HCEC 1CT (cell line): Measurements from ENCODE around the gene LILRB2.
"Not testable (repeated sequence)": the region's sequence is repeated elsewhere in the genome, so short reads cannot be mapped to it uniquely, and the experiment has no call there.

ENCODE experiments used
- DNase-seq: peaks from one replicate; pipeline ENCODE4 v3.0.0-alpha.2; 2017

The LILRB2 gene

DNA sequence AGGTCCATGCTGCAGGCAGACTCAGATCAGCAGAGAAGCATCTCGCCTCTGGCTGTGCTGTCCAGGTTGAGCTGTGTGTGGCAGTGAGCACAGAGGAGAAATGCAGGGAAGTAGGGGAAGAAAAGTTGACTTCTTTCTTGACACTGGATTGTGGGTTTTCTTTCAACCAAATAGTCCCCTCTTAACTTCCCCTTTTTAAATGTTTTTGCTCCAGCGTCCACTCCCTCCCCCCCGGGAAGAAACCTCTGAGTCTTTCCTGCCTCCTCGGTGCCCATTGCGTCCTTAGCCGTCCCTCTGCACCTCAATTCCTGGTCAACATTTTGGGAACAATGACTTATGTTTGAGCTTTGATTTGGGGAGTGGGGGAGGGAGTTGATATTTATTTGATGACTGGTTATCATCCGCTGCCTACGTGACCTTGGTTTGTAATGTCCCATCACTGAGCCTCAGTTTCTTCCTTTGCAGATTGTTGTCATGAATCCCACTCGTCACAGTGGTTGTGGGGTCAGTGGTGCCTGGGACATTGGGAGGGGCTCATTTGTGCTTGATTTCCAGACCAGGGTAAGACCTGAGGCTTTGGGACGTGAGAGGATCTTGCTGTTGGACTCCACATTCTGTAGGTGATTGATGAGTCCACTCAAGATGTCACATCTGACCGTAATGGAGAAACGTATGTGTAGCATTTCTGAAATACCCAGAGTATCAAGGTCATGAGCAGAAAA, at the start of gene LILRB2:
Gene LILRB2 (minus strand): TSS at position 104 of the 722 bp plus-strand sequence. CDS start 614 bp downstream, outside the sequence.
- DNase-seq, result no peak

DNA sequence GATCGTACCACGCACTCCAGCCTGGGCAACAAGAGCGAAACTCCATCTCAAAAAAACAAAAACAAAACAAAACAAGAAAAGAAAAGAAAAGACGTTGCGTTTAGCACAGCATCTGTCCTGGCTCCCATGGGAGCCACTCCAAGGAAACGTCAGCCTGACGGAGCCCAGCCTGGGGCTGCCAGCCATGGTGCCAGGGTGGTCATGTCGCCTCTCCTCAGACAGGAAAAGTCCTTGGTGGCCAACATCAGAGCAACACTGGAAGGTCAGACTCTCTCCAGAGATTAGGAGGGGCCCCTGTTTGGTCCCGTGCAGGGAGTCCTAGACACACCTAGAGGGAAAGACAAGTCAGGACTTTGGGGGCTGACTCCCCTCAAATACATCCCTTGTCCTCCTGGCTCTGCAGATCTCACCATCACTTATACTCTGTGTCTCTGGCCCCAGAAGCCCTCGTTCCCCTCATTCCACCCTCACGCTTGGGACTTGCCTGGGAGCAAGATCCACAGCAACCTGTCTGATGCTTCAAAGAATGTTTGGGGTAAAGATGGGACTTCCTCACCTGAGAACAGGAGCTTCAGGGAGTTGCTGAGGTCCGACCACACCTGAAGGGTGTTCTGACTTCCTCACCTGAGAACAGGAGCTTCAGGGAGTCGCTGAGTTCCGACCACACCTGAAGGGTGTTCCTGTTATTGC, 48.7 kb upstream of the LILRB2 start:
- DNase-seq, result no peak

- DNase-seq, result not testable (repeated sequence)
Observed at GRCh38 chr19:54328781-54329180, 47.9 kb upstream of the LILRB2 start.

- no peak for DNase-seq
Observed at GRCh38 chr19:54325631-54326030, 44.7 kb upstream of the LILRB2 start.

DNA sequence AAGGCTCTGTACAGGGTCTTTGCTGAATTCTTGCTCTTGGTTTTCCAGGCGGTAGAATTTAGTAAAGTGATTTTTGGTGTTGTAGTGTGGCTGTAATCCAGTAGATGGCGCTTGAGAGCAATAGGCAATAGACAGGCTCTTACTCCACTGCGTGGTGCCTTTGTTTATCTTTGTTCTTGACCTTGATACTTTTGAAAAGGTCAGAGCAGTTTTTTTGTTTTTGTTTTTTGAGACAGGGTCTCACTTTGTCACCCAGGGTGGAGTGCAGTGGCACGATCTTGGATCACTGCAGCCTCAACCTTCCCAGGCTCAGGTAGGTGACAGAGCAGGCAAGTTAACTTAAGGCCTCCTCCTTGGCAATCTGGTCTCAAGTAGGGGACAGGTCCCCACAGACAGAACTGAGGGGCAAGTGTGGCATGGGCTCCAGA, 44.3 kb upstream of the LILRB2 start:
- DNase-seq, result peak; percentile 2

DNA sequence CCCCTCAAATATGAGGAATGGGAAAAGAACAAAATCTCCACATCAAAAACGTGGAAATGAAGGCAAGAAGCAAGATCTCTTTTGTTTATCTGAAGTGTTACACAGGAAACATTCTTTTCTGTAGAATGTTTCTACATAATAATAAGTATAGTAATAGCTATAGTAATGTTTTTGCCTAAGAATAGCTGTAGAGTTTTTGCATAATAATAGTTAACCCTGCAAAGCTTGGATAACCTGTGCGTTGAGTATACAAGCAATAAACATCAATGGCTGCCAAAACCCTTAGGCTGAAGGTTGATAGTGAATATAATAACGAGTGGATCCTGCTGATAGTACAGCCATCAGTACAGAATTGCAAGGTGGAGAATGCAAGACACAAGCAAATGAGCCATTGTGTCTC, 43.2 kb upstream of the LILRB2 start:
- DNase-seq, result no peak

DNA sequence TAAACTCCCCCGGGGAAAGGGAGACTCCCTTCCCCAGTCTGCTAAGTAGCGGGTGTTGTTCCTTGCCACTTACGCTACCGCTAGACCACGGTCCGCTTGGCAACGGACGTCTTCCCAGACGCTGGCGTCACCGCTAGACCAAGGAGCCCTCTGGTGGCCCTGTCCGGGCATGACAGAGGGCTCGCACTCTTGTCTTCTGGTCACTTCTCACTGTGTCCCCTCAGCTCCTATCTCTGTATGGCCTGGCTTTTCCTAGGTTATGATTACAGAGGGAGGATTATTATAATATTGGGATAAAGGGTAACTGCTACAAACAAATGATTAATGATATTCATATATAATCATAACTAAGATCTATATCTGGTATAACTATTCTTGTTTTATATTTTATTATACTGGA, 42.0 kb upstream of the LILRB2 start:
- DNase-seq, result not testable (repeated sequence)

DNA sequence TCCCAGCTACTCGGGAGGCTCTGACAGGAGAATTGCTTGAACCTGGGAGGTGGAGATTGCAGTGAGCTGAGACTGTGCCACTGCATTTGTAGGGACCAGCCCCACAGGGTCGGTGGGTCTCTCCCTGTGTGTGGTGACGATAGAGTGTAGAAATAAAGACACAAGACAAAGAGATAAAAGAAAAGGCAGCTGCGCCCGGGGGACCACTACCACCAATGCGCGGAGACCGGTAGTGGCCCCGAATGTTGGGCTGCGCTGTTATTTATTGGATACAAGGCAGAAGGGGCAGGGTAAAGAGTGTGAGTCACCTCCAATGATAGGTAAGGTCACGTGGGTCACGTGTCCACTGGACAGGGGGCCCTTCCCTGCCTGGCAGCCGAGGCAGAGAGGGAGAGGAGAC, 41.4 kb upstream of the LILRB2 start:
- DNase-seq, result not testable (repeated sequence)

- no peak for DNase-seq
Observed at GRCh38 chr19:54319892-54320670, 39.2 kb upstream of the LILRB2 start.

GRCh38 chr19:54319049-54319448, 38.1 kb upstream of the LILRB2 start:
- no peak for DNase-seq

DNA sequence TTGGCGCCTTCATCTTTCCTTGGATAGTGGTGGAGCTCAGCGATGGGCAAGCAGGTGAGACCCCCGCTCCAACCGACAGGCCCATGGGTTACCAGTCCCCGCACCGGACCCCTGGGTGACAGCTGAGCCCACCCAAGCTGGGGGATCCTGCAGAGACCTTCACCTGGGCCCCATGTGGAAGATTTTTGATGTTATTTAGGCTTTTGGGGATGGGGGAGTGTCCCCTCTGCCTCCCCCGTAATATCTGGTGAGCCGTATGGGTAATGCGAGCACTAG, 37.0 kb upstream of the LILRB2 start:
- DNase-seq, result no peak

DNA sequence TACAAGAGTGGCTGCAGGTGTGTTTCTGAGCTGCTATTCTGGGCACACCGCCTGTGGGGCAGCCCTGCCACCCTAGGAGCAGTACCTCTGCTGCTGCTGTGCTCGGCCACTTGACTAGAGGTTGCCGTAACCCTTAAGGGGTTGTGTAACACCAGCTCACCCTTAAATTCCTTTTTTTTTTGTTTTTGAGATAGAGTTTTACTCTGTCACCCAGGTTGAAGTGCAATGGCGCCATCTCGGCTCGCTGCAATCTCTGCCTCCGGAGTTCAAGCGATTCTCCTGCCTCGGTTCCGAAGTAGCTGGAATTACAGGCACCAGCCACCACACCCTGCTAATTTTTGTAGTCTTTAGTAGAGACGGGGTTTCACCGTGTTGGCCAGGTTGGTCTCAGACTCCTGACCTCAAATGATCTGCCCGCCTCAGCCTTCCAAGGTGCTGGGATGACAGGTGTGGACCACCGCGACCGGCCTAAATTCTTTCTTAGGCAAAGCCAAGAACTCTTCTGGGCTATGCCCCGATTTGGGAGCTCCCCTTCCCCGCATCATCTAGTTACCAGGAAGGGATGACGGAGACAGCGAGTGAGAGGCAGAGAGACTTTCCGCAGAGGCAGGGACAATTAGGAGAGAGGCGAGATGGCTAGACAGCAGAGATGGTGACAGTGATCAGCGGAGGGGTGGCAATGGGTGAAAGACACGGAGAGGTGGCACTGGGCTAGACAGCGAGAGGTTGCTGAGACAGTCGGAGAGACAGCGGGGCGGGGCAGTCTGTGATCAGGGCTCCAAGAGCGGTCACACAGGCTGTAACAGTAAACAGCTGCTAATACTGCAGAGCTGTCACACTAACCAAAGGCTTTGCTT, 36.4 kb upstream of the LILRB2 start:
- DNase-seq, result no peak

DNA sequence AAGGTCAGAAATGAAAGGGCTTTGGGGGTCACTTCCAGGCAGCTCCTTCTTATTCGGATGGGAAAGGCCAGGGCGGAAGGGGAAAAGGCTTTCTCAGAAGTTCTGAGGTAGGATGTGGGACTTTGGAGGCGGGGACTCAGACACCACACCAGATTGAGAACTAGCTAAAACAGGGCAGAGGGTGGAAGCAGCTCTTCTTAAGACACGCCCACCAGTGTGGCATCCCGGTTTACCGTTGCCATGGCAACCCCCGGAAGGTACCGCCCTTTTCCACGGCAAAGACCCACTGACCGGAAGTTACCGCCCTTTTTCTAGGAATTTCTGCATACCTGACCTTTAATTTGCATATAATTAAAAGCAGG, 35.8 kb upstream of the LILRB2 start:
- DNase-seq, result no peak

DNA sequence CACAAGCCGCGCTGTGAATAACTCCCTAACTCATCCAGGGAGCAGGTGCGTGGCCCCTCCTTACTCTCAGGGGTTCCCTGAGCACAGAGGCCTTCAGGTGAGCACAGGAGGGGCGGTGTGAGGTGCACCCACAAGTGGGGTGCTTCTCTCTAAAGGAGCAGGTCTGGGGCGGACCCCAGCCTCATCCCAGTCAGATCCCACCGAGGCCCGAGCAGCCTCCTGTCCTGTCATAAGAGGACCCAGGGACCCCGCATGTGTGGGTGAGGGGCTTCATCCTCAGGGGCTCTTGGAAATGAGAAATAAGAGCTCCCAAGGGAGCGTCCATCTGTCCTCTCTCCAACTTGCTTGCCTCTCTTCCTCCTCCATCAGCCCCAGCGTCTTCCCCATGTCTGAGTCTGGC, 35.0 kb upstream of the LILRB2 start:
- DNase-seq, result no peak

- DNase-seq, result no peak
Observed at GRCh38 chr19:54312436-54313377, 31.8 kb upstream of the LILRB2 start, which contains the start of gene LILRA5. Gene LILRA5 (minus strand): TSS chr19:54313166. CDS start chr19:54313019, 147 bp downstream.

GRCh38 chr19:54312011-54312410, 31.1 kb upstream of the LILRB2 start:
- DNase-seq, result no peak

DNA sequence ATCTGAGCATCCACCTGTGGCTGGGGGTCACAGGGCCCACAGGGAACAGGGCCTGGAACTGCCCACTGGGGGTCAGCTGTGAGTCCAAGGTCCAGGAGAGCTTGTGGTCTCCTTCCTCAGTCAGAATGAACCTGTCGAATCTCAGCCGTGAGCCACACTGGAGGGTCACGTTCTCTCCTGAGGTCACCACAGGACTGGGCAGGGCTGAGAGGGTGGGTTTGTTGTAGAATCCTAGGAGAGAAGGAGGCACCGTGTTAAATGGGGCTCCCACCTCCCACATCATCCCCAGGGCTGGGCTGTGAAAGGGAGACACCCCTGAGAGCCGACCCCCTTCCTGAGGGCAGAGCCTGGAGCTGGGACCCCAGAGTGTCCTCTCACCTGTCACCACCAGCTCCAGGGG, 30.6 kb upstream of the LILRB2 start:
- no peak for DNase-seq

GRCh38 chr19:54310543-54310942, 29.6 kb upstream of the LILRB2 start:
- DNase-seq, result no peak

DNA sequence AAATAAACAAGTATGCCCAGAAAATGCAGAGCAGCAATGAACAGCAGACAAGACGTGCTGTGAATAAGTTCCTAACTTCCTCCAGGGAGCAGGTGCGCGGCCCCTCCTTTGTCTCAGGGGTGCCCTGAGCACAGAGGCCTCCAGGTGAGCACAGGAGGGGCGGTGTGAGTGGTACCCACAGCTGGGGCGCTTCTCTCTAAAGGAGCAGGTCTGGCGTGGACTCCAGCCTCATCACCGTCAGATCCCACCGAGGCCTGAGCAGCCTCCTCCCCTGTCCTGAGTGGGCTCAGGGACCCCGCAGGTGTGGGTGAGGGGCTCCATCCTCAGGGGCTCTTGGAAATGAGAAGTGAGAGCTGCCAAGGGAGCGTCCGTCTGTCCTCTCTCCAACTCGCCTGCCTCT, 28.9 kb upstream of the LILRB2 start:
- DNase-seq, result no peak

DNA sequence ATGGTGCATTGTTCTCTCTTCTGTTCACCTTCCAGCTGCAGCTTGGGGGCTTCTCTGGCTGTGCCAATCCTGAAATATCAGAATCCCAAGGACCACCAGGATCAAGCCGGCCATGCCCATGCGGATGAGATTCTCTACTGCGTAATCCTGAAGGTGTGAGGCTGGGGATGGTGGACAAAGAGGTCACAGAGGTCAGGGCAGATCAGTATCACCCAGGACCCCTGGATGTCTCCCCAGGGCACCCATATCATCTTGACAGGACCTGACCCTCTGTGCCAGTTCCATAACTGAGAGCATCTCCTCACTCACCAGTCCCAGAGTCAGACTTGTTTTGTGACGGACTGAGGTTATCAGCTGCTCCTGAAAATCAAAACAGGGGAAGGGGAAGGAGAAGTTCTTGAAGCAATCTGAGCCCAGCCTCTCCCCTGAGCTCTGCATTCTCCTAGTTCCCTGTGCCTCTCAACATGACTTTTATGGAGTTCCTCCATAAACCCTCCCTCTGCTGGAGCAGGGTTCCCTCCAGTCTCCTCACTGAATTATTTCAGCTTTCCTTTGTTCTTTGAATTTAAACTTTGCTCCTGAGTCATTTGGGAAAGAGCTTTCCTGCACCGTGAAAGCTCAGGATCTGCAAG, 26.6 kb upstream of the LILRB2 start:
- DNase-seq, result no peak

DNA sequence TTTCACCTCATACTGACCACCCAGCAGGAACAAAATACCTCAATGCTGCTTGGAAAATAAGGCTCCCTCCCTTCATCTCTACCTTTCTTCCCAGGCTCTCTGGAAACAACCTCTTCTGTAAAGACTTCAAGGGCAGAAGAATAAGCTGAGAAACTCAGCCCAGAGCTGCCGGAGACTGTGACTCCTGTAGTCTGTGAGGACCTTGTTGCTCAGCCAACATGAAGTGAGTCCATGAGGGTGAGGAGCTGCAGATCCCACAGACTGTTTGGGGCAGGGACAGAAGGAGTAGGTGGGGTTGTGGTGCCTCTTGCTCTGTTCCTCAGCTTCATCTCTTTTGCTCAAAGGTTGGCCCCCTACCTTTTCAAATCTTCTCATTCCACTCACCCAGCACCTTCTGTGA, 24.2 kb upstream of the LILRB2 start:
- no peak for DNase-seq
